Activated CD8-positive, alpha-beta T cell treated with anti-CD3 and anti-CD28 coated beads for 36 hours (primary cell): Measurements from ENCODE around the gene LRR1. TPM values are rescaled to one million over a fixed set of nuclear protein-coding genes. Genes with fewer than 3 reads are reported as not detected.

Experiments
- ATAC-seq: fragments of 200-7000 bp; cut with Tn5 transposase; one replicate; pipeline ENCODE4 v1.10.0; 2021; ENCODE audit warnings: mild to moderate bottlenecking, moderate library complexity
- CTCF ChIA-PET: fragments of 350-600 bp; sonication (Branson Sonifier 250); formaldehyde crosslinking; loops from one replicate; lab custom pipeline; 2021; ENCODE audit warnings: antibody characterized with exemption; lab: Charles Lee
- POLR2A ChIA-PET: fragments of 350-600 bp; sonication (Branson Sonifier 250); formaldehyde crosslinking; loops from one replicate; lab custom pipeline; 2021; ENCODE audit warnings: antibody characterized with exemption; lab: Charles Lee
- DNase-seq: peaks from one replicate; pipeline ENCODE4 v3.0.0-alpha.2; 2020
- H3K27ac Mint-ChIP-seq: one replicate; pipeline ENCODE4 v1.8.0; 2021; ENCODE audit warnings: mild to moderate bottlenecking, mixed read lengths
- H3K27me3 Mint-ChIP-seq: one replicate; pipeline ENCODE4 v1.8.0; 2021; ENCODE audit warnings: mixed read lengths
- H3K36me3 Mint-ChIP-seq: one replicate; pipeline ENCODE4 v1.8.0; 2021; ENCODE audit warnings: low read depth, mixed read lengths
- H3K4me1 Mint-ChIP-seq: one replicate; pipeline ENCODE4 v1.8.0; 2021; ENCODE audit warnings: low read depth, mixed read lengths
- H3K4me3 Mint-ChIP-seq: one replicate; pipeline ENCODE4 v1.8.0; 2021; ENCODE audit warnings: mild to moderate bottlenecking, moderate library complexity, mixed read lengths
- H3K9me3 Mint-ChIP-seq: one replicate; pipeline ENCODE4 v1.8.0; 2021; ENCODE audit warnings: mixed read lengths
- intact Hi-C: fragments of 100-400 bp; cut with micrococcal nuclease; formaldehyde crosslinking; loops from one replicate; pipeline ENCODE4 v1.10.0; 2022
- total RNA-seq, 2 experiments: library from RNA; stranded (reverse); gene quantifications; one replicate each; pipeline ENCODE4 v1.2.3, GENCODE V29; 2021
- TF ChIP-seq, protein P1 (sequence below): fragments of 200-600 bp; IDR thresholded peaks from one replicate; pipeline ENCODE4 v1.8.0; 2022; ENCODE audit warnings: antibody characterized with exemption, mild to moderate bottlenecking

Gene LRR1
- total RNA-seq, 2 experiments from 2014 or later: 44.3 to 46.4 TPM

- H3K9me3 Mint-ChIP-seq: no peaks in the 10 kb centered on the region
- TF ChIP-seq, protein P1, sequence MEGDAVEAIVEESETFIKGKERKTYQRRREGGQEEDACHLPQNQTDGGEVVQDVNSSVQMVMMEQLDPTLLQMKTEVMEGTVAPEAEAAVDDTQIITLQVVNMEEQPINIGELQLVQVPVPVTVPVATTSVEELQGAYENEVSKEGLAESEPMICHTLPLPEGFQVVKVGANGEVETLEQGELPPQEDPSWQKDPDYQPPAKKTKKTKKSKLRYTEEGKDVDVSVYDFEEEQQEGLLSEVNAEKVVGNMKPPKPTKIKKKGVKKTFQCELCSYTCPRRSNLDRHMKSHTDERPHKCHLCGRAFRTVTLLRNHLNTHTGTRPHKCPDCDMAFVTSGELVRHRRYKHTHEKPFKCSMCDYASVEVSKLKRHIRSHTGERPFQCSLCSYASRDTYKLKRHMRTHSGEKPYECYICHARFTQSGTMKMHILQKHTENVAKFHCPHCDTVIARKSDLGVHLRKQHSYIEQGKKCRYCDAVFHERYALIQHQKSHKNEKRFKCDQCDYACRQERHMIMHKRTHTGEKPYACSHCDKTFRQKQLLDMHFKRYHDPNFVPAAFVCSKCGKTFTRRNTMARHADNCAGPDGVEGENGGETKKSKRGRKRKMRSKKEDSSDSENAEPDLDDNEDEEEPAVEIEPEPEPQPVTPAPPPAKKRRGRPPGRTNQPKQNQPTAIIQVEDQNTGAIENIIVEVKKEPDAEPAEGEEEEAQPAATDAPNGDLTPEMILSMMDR: no peak
- ChIA-PET CTCF (interaction anchor here (1.9 kb wide), 1 partner anchor 8 kb away, joined by 15 read pairs; the partner anchor contains the start of gene RPS29), POLR2A (interaction anchor here (0.7 to 6.9 kb wide), 3 partner anchors 9 to 26 kb away, joined by 3 to 110 read pairs (median 8); partner anchors contain the start of gene RPS29)
- H3K27me3 Mint-ChIP-seq: no peaks in the 10 kb centered on the region
- H3K4me3 Mint-ChIP-seq: no peak overlapping the region
- H3K4me1 Mint-ChIP-seq: peaks cover 10% of the 10 kb centered on the region
- no peak overlapping the region for H3K27ac Mint-ChIP-seq
- no peaks in the 10 kb centered on the region for H3K36me3 Mint-ChIP-seq
- DNase-seq (no peak), ATAC-seq (no peak)
- intact Hi-C loops: no loop called here
Observed at GRCh38 chr14:49594347-49595091, 4.2 kb upstream of the LRR1 start.

- intact Hi-C loops: no loop called here
- Mint-ChIP-seq H3K4me1 (peaks cover 18% of the 10 kb centered on the region), H3K9me3 (no peaks in the 10 kb centered on the region), H3K27me3 (no peaks in the 10 kb centered on the region), H3K27ac (peak overlapping the region; percentile 98), H3K4me3 (peak overlapping the region; percentile 98), H3K36me3 (peaks cover 13% of the 10 kb centered on the region)
- ChIA-PET POLR2A (interaction anchor here (0.8 to 6.9 kb wide), 5 partner anchors 9 to 36 kb away, joined by 3 to 110 read pairs (median 10); partner anchors contain the start of genes DNAAF2, MGAT2, RPL36AL and RPS29), CTCF (interaction anchor here (1.2 to 3.4 kb wide), 5 partner anchors 11 to 264 kb away, joined by 4 to 27 read pairs (median 5); partner anchors contain the start of genes MGAT2, RPL36AL and RPS29)
- ATAC-seq (peak; percentile 4), DNase-seq (no peak)
- TF ChIP-seq, protein P1: no peak
Observed at GRCh38 chr14:49598189-49598484, 603 bp upstream of the LRR1 start.

DNA sequence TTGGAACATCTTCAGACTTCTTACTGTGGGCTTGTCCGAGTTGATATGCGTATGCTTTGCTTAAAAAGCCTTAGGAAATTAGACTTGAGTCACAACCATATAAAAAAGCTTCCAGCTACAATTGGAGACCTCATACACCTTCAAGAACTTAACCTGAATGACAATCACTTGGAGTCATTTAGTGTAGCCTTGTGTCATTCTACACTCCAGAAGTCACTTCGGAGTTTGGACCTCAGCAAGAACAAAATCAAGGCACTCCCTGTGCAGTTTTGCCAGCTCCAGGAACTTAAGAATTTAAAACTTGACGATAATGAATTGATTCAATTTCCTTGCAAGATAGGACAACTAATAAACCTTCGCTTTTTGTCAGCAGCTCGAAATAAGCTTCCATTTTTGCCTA is 8.8 kb downstream of the LRR1 start:
- intact Hi-C loops: no loop called here
- Mint-ChIP-seq H3K4me1 (peaks cover 10% of the 10 kb centered on the region), H3K9me3 (no peaks in the 10 kb centered on the region), H3K27me3 (no peaks in the 10 kb centered on the region), H3K4me3 (no peak overlapping the region), H3K36me3 (peaks cover 29% of the 10 kb centered on the region), H3K27ac (no peak overlapping the region)
- ChIA-PET POLR2A (interaction anchor here (1.2 to 1.8 kb wide), 3 partner anchors 9 to 21 kb away, joined by 3 to 4 read pairs (median 4); partner anchors contain the start of genes MGAT2, RPL36AL and RPS29), CTCF (interaction anchor here (1.4 kb wide), 1 partner anchor 21 kb away, joined by 5 read pairs; no protein-coding TSS in a partner anchor)
- ATAC-seq: no peak
- no peak for DNase-seq
- TF ChIP-seq, protein P1: no peak

GRCh38 chr14:49612251-49612650 is 13.5 kb downstream of the LRR1 start:
- CTCF ChIA-PET: interaction anchor here (0.9 to 1.9 kb wide), 3 partner anchors 9 to 25 kb away, joined by 3 to 4 read pairs (median 3); partner anchors contain the start of genes MGAT2 and RPL36AL
- intact Hi-C loops: no loop called here
- TF ChIP-seq, protein P1: no peak
- Mint-ChIP-seq H3K36me3 (peaks cover 28% of the 10 kb centered on the region), H3K4me3 (no peak overlapping the region), H3K9me3 (no peaks in the 10 kb centered on the region), H3K27me3 (no peaks in the 10 kb centered on the region), H3K27ac (no peak overlapping the region), H3K4me1 (peaks cover 4% of the 10 kb centered on the region)
- no peak for ATAC-seq
- POLR2A ChIA-PET: interaction anchor here (1.1 kb wide), 1 partner anchor 26 kb away, joined by 3 read pairs; the partner anchor contains the start of gene RPS29
- DNase-seq: no peak

- TF ChIP-seq, protein P1: no peak
- ChIA-PET POLR2A (no interaction called here), CTCF (interaction anchor here (0.9 to 1.9 kb wide), 3 partner anchors 8 to 25 kb away, joined by 3 to 4 read pairs (median 3); partner anchors contain the start of genes MGAT2 and RPL36AL)
- Mint-ChIP-seq H3K27me3 (no peaks in the 10 kb centered on the region), H3K27ac (no peak overlapping the region), H3K4me1 (peaks cover 8% of the 10 kb centered on the region), H3K4me3 (no peak overlapping the region), H3K36me3 (peaks cover 32% of the 10 kb centered on the region), H3K9me3 (no peaks in the 10 kb centered on the region)
- intact Hi-C loops: no loop called here
- no peak for ATAC-seq
- DNase-seq: no peak
Observed at GRCh38 chr14:49612671-49613070, 13.9 kb downstream of the LRR1 start.
